GM21619 (cell line): ENCODE results near the gene TRABD2B.

ENCODE experiments used
- ATAC-seq: cut with Tn5 transposase; IDR thresholded peaks from one replicate; pipeline ENCODE4 v1.9.1; 2021; ENCODE audit not compliant: unreplicated experiment

Gene TRABD2B

GRCh38 chr1:47997289-47998200 is at the start of gene TRABD2B:
TRABD2B (minus strand) TSS chr1:47997385.
- peak; percentile 91 for ATAC-seq

- no peak for ATAC-seq
Measured at GRCh38 chr1:48044311-48044710, 47.1 kb upstream of the TRABD2B start.

GRCh38 chr1:48043622-48044021 is 46.4 kb upstream of the TRABD2B start:
- ATAC-seq = no peak

GRCh38 chr1:48040154-48040553 is 43.0 kb upstream of the TRABD2B start:
- no peak for ATAC-seq

GRCh38 chr1:48039088-48040054 is 42.2 kb upstream of the TRABD2B start:
- peak; percentile 61 for ATAC-seq

- ATAC-seq = no peak
Measured at GRCh38 chr1:48038270-48038767, 41.1 kb upstream of the TRABD2B start.

- no peak for ATAC-seq
Measured at GRCh38 chr1:48036710-48037355, 39.6 kb upstream of the TRABD2B start.

- no peak for ATAC-seq
Measured at GRCh38 chr1:48035371-48036141, 38.4 kb upstream of the TRABD2B start.

- no peak for ATAC-seq
Measured at GRCh38 chr1:48033495-48034045, 36.4 kb upstream of the TRABD2B start.

GRCh38 chr1:48031676-48032075 is 34.5 kb upstream of the TRABD2B start:
- no peak for ATAC-seq

- ATAC-seq = no peak
Measured at GRCh38 chr1:48030696-48031365, 33.6 kb upstream of the TRABD2B start.

- no peak for ATAC-seq
Measured at GRCh38 chr1:48030211-48030610, 33.0 kb upstream of the TRABD2B start.

GRCh38 chr1:48028218-48029069 is 31.3 kb upstream of the TRABD2B start:
- ATAC-seq = no peak

- ATAC-seq = no peak
Measured at GRCh38 chr1:48027533-48027835, 30.3 kb upstream of the TRABD2B start.

- no peak for ATAC-seq
Measured at GRCh38 chr1:48026701-48027532, 29.7 kb upstream of the TRABD2B start.

- no peak for ATAC-seq
Measured at GRCh38 chr1:48026275-48026674, 29.1 kb upstream of the TRABD2B start.

GRCh38 chr1:48025076-48025475 is 27.9 kb upstream of the TRABD2B start:
- no peak for ATAC-seq

GRCh38 chr1:48023488-48023887 is 26.3 kb upstream of the TRABD2B start:
- no peak for ATAC-seq
